ENCODE results near the gene ANKRD9.

The ANKRD9 gene

DNA sequence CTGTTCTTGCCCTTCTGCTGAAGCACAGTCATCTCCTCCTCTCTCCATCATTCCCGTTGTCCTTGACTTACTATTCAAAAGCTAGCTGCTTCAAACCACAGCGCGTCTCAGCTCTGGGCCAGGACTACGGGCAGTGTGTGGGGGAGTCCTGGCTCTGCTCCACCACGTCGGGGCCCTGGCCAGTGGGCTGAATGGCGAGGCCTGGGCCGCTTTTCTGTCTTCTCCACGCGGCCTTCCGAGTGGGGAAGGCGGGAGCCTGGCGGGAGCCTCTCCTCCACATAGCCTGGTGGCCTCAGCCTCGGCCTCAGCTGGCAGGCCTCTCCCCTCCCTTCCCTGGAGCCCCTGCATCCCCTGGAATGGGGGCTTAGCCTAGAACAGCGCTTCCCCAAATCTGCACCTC, 16.5 kb downstream of the ANKRD9 start:
- H3K27ac ChIP-seq (ENCODE audit: low read depth, low read length), result no peak overlapping the region
- H3K79me2 ChIP-seq (ENCODE audit: insufficient read depth, low read length), result no peaks in the 10 kb centered on the region
- no peak overlapping the region for H3K4me3 ChIP-seq (ENCODE audit: insufficient read depth, low read length, poor library complexity, severe bottlenecking)
- H3K27me3 ChIP-seq (ENCODE audit: low read length), result no peaks in the 10 kb centered on the region
- H3K9me2 ChIP-seq (replicated peaks; ENCODE audit: insufficient read depth, low read length), result no peaks in the 10 kb centered on the region
- no peak overlapping the region for H3K4me2 ChIP-seq (ENCODE audit: low read depth, low read length, poor library complexity, severe bottlenecking)
- H4K20me1 ChIP-seq (ENCODE audit: low read depth, low read length), result no peaks in the 10 kb centered on the region
- no peak overlapping the region for H2AFZ ChIP-seq (ENCODE audit: low read depth, low read length, severe bottlenecking)
- TF ChIP-seq, protein P1, sequence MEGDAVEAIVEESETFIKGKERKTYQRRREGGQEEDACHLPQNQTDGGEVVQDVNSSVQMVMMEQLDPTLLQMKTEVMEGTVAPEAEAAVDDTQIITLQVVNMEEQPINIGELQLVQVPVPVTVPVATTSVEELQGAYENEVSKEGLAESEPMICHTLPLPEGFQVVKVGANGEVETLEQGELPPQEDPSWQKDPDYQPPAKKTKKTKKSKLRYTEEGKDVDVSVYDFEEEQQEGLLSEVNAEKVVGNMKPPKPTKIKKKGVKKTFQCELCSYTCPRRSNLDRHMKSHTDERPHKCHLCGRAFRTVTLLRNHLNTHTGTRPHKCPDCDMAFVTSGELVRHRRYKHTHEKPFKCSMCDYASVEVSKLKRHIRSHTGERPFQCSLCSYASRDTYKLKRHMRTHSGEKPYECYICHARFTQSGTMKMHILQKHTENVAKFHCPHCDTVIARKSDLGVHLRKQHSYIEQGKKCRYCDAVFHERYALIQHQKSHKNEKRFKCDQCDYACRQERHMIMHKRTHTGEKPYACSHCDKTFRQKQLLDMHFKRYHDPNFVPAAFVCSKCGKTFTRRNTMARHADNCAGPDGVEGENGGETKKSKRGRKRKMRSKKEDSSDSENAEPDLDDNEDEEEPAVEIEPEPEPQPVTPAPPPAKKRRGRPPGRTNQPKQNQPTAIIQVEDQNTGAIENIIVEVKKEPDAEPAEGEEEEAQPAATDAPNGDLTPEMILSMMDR (IDR thresholded peaks at IDR 0.05; ENCODE audit: insufficient read depth, low read length, poor library complexity, severe bottlenecking), result no peak
- no peak for TF ChIP-seq EZH2phosphoT487 (conservative IDR thresholded peaks at IDR 0.05; ENCODE audit: low read length)
- no peak overlapping the region for H3K9ac ChIP-seq (ENCODE audit: low read length)
- H3F3A ChIP-seq (ENCODE audit: insufficient read depth), result no peaks in the 10 kb centered on the region
- no peaks in the 10 kb centered on the region for H3K9me3 ChIP-seq (ENCODE audit: insufficient read depth, low read length)
- H3K36me3 ChIP-seq (ENCODE audit: low read length), result no peaks in the 10 kb centered on the region

DNA sequence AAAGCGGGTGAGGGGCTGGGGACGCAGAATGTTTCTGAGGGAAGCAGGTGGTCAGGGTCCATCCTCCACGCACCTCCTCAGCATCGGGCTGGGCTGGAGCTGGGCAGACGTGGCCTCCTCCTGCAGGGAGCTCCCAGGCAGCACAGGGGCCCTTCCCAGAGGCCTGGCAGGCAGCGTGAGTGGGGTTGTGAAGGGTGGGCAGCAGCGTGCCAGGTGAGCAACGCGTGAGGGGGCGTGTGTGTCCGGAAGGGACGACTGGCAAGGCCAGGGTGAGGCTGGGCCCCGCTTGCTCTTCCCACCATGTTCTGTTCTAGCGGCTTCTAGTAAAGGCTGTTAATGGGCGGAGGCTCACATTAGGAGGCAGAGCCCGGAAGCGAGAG, 17.1 kb downstream of the ANKRD9 start:
- no peaks in the 10 kb centered on the region for H3K79me2 ChIP-seq (ENCODE audit: insufficient read depth, low read length)
- H3K4me3 ChIP-seq (ENCODE audit: insufficient read depth, low read length, poor library complexity, severe bottlenecking), result no peak overlapping the region
- H3F3A ChIP-seq (ENCODE audit: insufficient read depth), result no peaks in the 10 kb centered on the region
- H3K9me3 ChIP-seq (ENCODE audit: insufficient read depth, low read length), result no peaks in the 10 kb centered on the region
- no peaks in the 10 kb centered on the region for H3K27me3 ChIP-seq (ENCODE audit: low read length)
- H3K9me2 ChIP-seq (replicated peaks; ENCODE audit: insufficient read depth, low read length), result no peaks in the 10 kb centered on the region
- no peak overlapping the region for H3K4me2 ChIP-seq (ENCODE audit: low read depth, low read length, poor library complexity, severe bottlenecking)
- no peaks in the 10 kb centered on the region for H4K20me1 ChIP-seq (ENCODE audit: low read depth, low read length)
- no peak overlapping the region for H3K9ac ChIP-seq (ENCODE audit: low read length)
- H3K27ac ChIP-seq (ENCODE audit: low read depth, low read length), result no peak overlapping the region
- H2AFZ ChIP-seq (ENCODE audit: low read depth, low read length, severe bottlenecking), result no peak overlapping the region
- TF ChIP-seq EZH2phosphoT487 (conservative IDR thresholded peaks at IDR 0.05; ENCODE audit: low read length), result no peak
- TF ChIP-seq, protein P1 (IDR thresholded peaks at IDR 0.05; ENCODE audit: insufficient read depth, low read length, poor library complexity, severe bottlenecking), result no peak
- no peaks in the 10 kb centered on the region for H3K36me3 ChIP-seq (ENCODE audit: low read length)

DNA sequence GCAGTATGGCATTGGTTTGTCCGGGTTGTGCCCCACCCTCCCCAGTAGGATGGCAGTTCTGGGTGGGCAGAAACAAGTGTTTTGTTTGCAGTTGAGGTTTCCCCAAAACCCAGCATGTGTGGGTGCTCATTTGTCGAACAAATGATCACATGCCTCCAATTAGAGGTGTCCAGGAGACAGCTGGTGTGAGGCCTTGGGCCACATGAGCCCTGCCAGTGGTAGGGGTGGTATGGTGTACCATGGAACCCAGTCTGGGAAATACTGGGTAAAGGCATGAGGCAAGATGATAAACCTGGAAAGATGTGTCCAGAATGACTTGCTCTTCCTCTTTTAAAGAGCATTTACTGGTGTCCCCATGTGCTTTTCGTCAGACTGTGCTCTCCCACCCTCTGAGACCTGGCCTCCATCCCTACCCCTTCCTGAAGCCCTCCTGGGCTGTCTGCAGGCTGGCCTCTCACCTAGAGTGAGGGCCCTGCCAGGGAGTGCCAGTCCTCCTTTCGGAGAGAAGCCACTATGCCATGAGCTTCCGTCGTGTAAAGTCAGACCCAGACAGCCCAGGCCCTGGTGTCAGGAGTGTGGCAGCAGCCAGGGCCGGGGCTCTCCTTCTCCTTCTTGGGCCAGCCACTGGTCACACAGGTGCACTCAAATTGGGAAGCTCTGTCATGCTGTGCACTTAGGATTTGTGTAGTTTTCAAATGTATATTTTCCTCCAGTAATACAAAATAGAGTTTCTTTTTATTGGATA, 17.6 kb downstream of the ANKRD9 start:
- H4K20me1 ChIP-seq (ENCODE audit: low read depth, low read length), result no peaks in the 10 kb centered on the region
- H2AFZ ChIP-seq (ENCODE audit: low read depth, low read length, severe bottlenecking), result no peak overlapping the region
- no peaks in the 10 kb centered on the region for H3K9me2 ChIP-seq (replicated peaks; ENCODE audit: insufficient read depth, low read length)
- H3K27ac ChIP-seq (ENCODE audit: low read depth, low read length), result no peak overlapping the region
- H3K4me3 ChIP-seq (ENCODE audit: insufficient read depth, low read length, poor library complexity, severe bottlenecking), result no peak overlapping the region
- H3K36me3 ChIP-seq (ENCODE audit: low read length), result no peaks in the 10 kb centered on the region
- TF ChIP-seq EZH2phosphoT487 (conservative IDR thresholded peaks at IDR 0.05; ENCODE audit: low read length), result no peak
- TF ChIP-seq, protein P1 (IDR thresholded peaks at IDR 0.05; ENCODE audit: insufficient read depth, low read length, poor library complexity, severe bottlenecking), result no peak
- no peaks in the 10 kb centered on the region for H3K27me3 ChIP-seq (ENCODE audit: low read length)
- H3K79me2 ChIP-seq (ENCODE audit: insufficient read depth, low read length), result no peaks in the 10 kb centered on the region
- no peaks in the 10 kb centered on the region for H3F3A ChIP-seq (ENCODE audit: insufficient read depth)
- H3K4me2 ChIP-seq (ENCODE audit: low read depth, low read length, poor library complexity, severe bottlenecking), result no peak overlapping the region
- H3K9me3 ChIP-seq (ENCODE audit: insufficient read depth, low read length), result no peaks in the 10 kb centered on the region
- no peak overlapping the region for H3K9ac ChIP-seq (ENCODE audit: low read length)

Data from SU-DHL-6 (cell line).